GM10266 (cell line): ENCODE measurements around the gene SCN9A.

Experiments
- DNase-seq: peaks from one replicate; pipeline ENCODE4 v3.0.0; 2012; ENCODE audit errors: extremely low spot score
- TF ChIP-seq, protein P1 (sequence below): IDR thresholded peaks from 2 replicates; pipeline ENCODE4 v1.5.1; 2012; ENCODE audit warnings: mild to moderate bottlenecking, low read depth; ENCODE audit not compliant: control insufficient read depth, insufficient read depth; ENCODE audit errors: missing control alignments

Gene SCN9A

DNA sequence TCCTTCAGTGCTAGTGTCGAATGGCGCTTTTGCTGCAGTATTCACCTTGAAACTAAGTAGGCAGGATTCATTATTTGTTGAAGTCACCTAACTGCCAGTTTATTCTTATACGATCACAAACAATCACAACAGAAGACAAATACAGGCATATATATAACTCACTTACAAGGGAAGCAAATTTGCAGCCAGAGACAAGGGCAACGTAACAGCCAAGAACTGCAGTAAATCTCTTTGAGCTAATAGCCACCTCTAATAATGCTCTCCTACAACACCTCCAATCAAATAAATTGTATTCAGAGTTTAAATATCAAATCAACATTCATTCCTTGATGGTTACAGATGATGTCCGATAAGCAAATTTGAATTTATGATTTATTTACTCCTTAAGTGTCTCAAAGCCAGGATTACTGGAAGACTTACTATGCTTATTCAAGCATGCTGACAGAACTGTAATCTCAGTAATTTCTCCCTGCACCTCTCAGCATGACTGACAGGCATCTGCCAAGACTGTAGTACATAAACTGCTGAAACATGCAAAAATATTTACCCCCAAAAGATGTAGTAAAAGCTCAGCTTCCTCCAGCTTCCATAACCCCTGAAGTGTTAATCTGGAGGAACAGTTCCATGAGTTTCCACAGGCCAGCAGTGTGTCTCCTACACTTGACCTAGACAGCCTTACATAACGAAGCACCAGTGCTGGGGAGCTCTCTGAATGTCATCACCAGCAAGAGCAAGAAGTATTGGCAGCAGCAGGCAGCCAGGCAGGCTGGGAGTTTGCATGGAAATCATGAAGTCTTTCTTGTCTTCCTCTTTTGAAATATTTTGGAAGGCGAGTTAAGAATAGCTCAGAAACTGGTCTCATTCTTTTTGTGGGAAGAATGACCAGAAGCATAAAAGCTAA, 227.0 kb downstream of the SCN9A start:
- TF ChIP-seq, protein P1, sequence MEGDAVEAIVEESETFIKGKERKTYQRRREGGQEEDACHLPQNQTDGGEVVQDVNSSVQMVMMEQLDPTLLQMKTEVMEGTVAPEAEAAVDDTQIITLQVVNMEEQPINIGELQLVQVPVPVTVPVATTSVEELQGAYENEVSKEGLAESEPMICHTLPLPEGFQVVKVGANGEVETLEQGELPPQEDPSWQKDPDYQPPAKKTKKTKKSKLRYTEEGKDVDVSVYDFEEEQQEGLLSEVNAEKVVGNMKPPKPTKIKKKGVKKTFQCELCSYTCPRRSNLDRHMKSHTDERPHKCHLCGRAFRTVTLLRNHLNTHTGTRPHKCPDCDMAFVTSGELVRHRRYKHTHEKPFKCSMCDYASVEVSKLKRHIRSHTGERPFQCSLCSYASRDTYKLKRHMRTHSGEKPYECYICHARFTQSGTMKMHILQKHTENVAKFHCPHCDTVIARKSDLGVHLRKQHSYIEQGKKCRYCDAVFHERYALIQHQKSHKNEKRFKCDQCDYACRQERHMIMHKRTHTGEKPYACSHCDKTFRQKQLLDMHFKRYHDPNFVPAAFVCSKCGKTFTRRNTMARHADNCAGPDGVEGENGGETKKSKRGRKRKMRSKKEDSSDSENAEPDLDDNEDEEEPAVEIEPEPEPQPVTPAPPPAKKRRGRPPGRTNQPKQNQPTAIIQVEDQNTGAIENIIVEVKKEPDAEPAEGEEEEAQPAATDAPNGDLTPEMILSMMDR, result no peak
- DNase-seq, result no peak

DNA sequence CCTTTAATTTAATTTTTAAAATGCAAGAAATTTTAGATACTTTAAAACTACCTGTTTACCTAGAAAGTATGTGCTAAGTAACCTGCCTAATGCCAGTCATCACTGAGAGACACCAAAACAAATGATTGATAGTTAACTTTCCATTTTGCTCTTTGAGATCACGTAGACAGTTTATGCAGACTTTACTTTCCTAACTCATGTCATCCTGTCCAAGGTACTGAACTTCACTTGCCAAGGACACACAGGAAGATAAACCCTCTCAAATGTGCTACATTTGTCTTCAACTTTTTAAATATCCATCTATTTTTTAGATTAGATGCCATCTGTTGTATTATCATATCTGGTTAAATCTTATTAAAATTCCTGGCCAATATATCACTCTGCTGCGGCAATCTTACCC, 227.9 kb downstream of the SCN9A start:
- DNase-seq, result no peak
- TF ChIP-seq, protein P1, result no peak
